H9 (cell line): ENCODE results near the gene DDX20. TPM values are rescaled to one million over a fixed set of nuclear protein-coding genes. Genes with fewer than 3 reads are reported as not detected.

ENCODE experiments used
- DNase-seq: peaks from one replicate; pipeline ENCODE4 v3.0.0-alpha.2; 2017
- H2AFZ ChIP-seq: one replicate; pipeline ENCODE4 v1.6.1; 2013; ENCODE audit warnings: mild to moderate bottlenecking, low read length, control low read depth, moderate library complexity
- H2AK5ac ChIP-seq: 2 replicates; pipeline ENCODE4 v1.6.1; 2013; ENCODE audit warnings: low read length, control low read depth, mixed read lengths; ENCODE audit not compliant: insufficient read length
- H2BK120ac ChIP-seq: one replicate; pipeline ENCODE4 v1.6.1; 2013; ENCODE audit warnings: low read depth, mild to moderate bottlenecking, low read length, control low read depth, inconsistent platforms; ENCODE audit not compliant: poor library complexity, severe bottlenecking
- H2BK12ac ChIP-seq: 2 replicates; pipeline ENCODE4 v1.6.1; 2013; ENCODE audit warnings: low read length, control low read depth, mixed read lengths, low read depth; ENCODE audit not compliant: insufficient read length
- H2BK15ac ChIP-seq: 2 replicates; pipeline ENCODE4 v1.6.1; 2013; ENCODE audit warnings: low read depth, low read length, control low read depth
- H2BK20ac ChIP-seq: one replicate; pipeline ENCODE4 v1.6.1; 2013; ENCODE audit warnings: low read depth, mild to moderate bottlenecking, low read length, control low read depth, inconsistent platforms; ENCODE audit not compliant: poor library complexity, severe bottlenecking
- H2BK5ac ChIP-seq: 2 replicates; pipeline ENCODE4 v1.6.1; 2013; ENCODE audit warnings: low read length, control low read depth, mixed read lengths; ENCODE audit not compliant: insufficient read length
- H3K14ac ChIP-seq: 2 replicates; pipeline ENCODE4 v1.6.1; 2013; ENCODE audit warnings: low read length, control low read depth; ENCODE audit not compliant: insufficient read depth
- H3K18ac ChIP-seq: 2 replicates; pipeline ENCODE4 v1.6.1; 2013; ENCODE audit warnings: low read depth, mild to moderate bottlenecking, mixed read lengths, low read length, control low read depth; ENCODE audit not compliant: insufficient read length
- H3K23ac ChIP-seq: 2 replicates; pipeline ENCODE4 v1.6.1; 2013; ENCODE audit warnings: low read length, control low read depth, mixed read lengths, low read depth; ENCODE audit not compliant: insufficient read length
- H3K23me2 ChIP-seq: 2 replicates; pipeline ENCODE4 v1.6.1; 2013; ENCODE audit warnings: low read depth, mild to moderate bottlenecking, mixed read lengths, low read length, control low read depth; ENCODE audit not compliant: insufficient read length, poor library complexity, severe bottlenecking
- H3K27ac ChIP-seq: 2 replicates; pipeline ENCODE4 v1.5.1; 2013; ENCODE audit warnings: low read length, control low read depth, mixed read lengths, low read depth; ENCODE audit not compliant: insufficient read length
- H3K27me3 ChIP-seq: 2 replicates; pipeline ENCODE4 v1.6.1; 2013; ENCODE audit warnings: low read length, control low read depth, inconsistent platforms; ENCODE audit not compliant: insufficient read depth
- H3K4ac ChIP-seq: 2 replicates; pipeline ENCODE4 v1.6.1; 2013; ENCODE audit warnings: low read depth, mild to moderate bottlenecking, control low read depth, inconsistent platforms, low read length, moderate library complexity
- H3K4me1 ChIP-seq: 2 replicates; pipeline ENCODE4 v1.6.1; 2013; ENCODE audit warnings: low read length, control low read depth, inconsistent platforms; ENCODE audit not compliant: insufficient read depth
- H3K4me2 ChIP-seq: 2 replicates; pipeline ENCODE4 v1.6.1; 2013; ENCODE audit warnings: low read length, control low read depth, mixed read lengths; ENCODE audit not compliant: insufficient read length, insufficient read depth
- H3K56ac ChIP-seq: 2 replicates; pipeline ENCODE4 v1.6.1; 2013; ENCODE audit warnings: low read depth, mild to moderate bottlenecking, mixed read lengths, low read length, control low read depth; ENCODE audit not compliant: insufficient read length
- H3K79me1 ChIP-seq: 2 replicates; pipeline ENCODE4 v1.6.1; 2013; ENCODE audit warnings: low read depth, mild to moderate bottlenecking, moderate library complexity, low read length, control low read depth, inconsistent platforms; ENCODE audit not compliant: insufficient read depth, poor library complexity, severe bottlenecking
- H3K79me2 ChIP-seq: 2 replicates; pipeline ENCODE4 v1.6.1; 2013; ENCODE audit warnings: low read length, control low read depth, inconsistent platforms; ENCODE audit not compliant: insufficient read depth
- H3K9ac ChIP-seq: 2 replicates; pipeline ENCODE4 v1.6.1; 2013; ENCODE audit warnings: low read length, control low read depth, mixed read lengths; ENCODE audit not compliant: insufficient read length; ENCODE audit errors: extremely low read depth
- H3K9me3 ChIP-seq: one replicate; pipeline ENCODE4 v1.6.1; 2013; ENCODE audit warnings: low read depth, low read length, inconsistent platforms; ENCODE audit not compliant: control insufficient read depth
- H3T11ph ChIP-seq: one replicate; pipeline ENCODE4 v1.6.1; 2013; ENCODE audit warnings: mild to moderate bottlenecking, low read length, control low read depth, inconsistent platforms
- H4K20me1 ChIP-seq: one replicate; pipeline ENCODE4 v1.6.1; 2013; ENCODE audit not compliant: control insufficient read depth, insufficient read length, insufficient read depth
- H4K5ac ChIP-seq: 2 replicates; pipeline ENCODE4 v1.6.1; 2013; ENCODE audit warnings: low read depth, mild to moderate bottlenecking, mixed read lengths, low read length, control low read depth; ENCODE audit not compliant: insufficient read length
- H4K8ac ChIP-seq: replicated peaks from 2 replicates; pipeline ENCODE4 v1.6.1; 2013; ENCODE audit warnings: low read length, control low read depth, mixed read lengths, low read depth; ENCODE audit not compliant: insufficient read length
- H4K91ac ChIP-seq: 2 replicates; pipeline ENCODE4 v1.6.1; 2013; ENCODE audit warnings: low read depth, mild to moderate bottlenecking, moderate library complexity, mixed read lengths, low read length, control low read depth; ENCODE audit not compliant: insufficient read length
- H3K27ac Mint-ChIP-seq, 3 experiments: 2 replicates in 2 of 3; 3 replicates in 1 of 3; pipeline ENCODE4 v1.8.0; 2020 to 2021; ENCODE audit warnings: mixed read lengths in 3 of 3, mild to moderate bottlenecking in 1 of 3, moderate library complexity in 1 of 3
- H3K27me3 Mint-ChIP-seq: 2 replicates; pipeline ENCODE4 v1.8.0; 2021; ENCODE audit warnings: low read depth, mild to moderate bottlenecking, moderate library complexity, mixed read lengths
- H3K36me3 Mint-ChIP-seq, 3 experiments: 2 replicates in 2 of 3; 3 replicates in 1 of 3; pipeline ENCODE4 v1.8.0; 2020 to 2021; ENCODE audit warnings: low read depth in 3 of 3, mixed read lengths in 3 of 3; ENCODE audit not compliant: insufficient read depth in 1 of 3
- H3K4me1 Mint-ChIP-seq, 2 experiments: 2 replicates each; pipeline ENCODE4 v1.8.0; 2020; ENCODE audit warnings: mixed read lengths in 2 of 2
- H3K4me3 Mint-ChIP-seq, 2 experiments: 2 replicates in 1 of 2; 3 replicates in 1 of 2; pipeline ENCODE4 v1.8.0; 2020 to 2021; ENCODE audit warnings: mild to moderate bottlenecking in 2 of 2, mixed read lengths in 2 of 2, moderate library complexity in 1 of 2
- H3K9me3 Mint-ChIP-seq, 2 experiments: 2 replicates in 1 of 2; 3 replicates in 1 of 2; pipeline ENCODE4 v1.8.0; 2020; ENCODE audit warnings: mild to moderate bottlenecking in 2 of 2, mixed read lengths in 2 of 2, moderate library complexity in 1 of 2
- WGBS: extraction: QIAGEN DNeasy Blood & Tissue Kit; methylation state at CpG from one replicate; pipeline ENCODE4 v1.1.7; 2013; ENCODE audit warnings: missing lambda C conversion rate, low lambda C conversion rate, mixed read lengths; ENCODE audit not compliant: insufficient read length; ENCODE audit errors: extremely low coverage; 5-methylcytosine and 5-hydroxymethylcytosine counted together
- total RNA-seq: library from RNA; stranded (reverse); gene quantifications from 2 replicates; pipeline ENCODE4 v1.2.1, GENCODE V29; 2021
- TF ChIP-seq, protein P1 (sequence below): fragments of 200-600 bp; sonication (generic); conservative IDR thresholded peaks from 3 replicates; pipeline ENCODE4 v1.8.0; 2021; ENCODE audit warnings: antibody characterized with exemption, mild to moderate bottlenecking

DDX20 gene
- total RNA-seq, 1 experiment from 2014 or later, result 38.3 TPM

DNA sequence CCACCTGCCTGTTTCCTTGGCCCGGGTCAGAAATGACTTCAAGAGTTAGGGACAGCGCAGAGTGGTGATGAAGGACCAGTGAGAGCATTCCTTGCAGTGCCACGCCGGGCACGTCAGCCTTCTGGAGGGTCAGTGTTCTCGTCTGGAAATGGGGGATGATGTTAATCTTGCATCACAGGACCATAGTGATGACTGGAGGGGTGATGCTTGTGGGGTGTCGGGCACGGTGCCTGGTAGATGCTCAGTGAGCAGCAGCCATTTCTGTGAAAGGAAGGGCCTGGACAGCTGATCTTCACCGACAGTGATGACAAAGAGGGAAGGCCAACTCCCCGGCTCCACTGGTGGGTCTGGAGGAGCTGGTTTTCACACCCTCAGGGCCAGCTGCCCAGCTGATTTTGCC, 56.2 kb downstream of the DDX20 start:
- H3K27ac ChIP-seq, result no peak overlapping the region
- no peaks in the 10 kb centered on the region for H3K9me3 ChIP-seq
- H4K91ac ChIP-seq, result no peak overlapping the region
- no peak overlapping the region for H3K9ac ChIP-seq
- H3K4ac ChIP-seq, result no peak overlapping the region
- no peak overlapping the region for H3K18ac ChIP-seq
- peaks cover 3 to 4% of the 10 kb centered on the region in 2 experiments for H3K4me1 Mint-ChIP-seq
- TF ChIP-seq, protein P1, sequence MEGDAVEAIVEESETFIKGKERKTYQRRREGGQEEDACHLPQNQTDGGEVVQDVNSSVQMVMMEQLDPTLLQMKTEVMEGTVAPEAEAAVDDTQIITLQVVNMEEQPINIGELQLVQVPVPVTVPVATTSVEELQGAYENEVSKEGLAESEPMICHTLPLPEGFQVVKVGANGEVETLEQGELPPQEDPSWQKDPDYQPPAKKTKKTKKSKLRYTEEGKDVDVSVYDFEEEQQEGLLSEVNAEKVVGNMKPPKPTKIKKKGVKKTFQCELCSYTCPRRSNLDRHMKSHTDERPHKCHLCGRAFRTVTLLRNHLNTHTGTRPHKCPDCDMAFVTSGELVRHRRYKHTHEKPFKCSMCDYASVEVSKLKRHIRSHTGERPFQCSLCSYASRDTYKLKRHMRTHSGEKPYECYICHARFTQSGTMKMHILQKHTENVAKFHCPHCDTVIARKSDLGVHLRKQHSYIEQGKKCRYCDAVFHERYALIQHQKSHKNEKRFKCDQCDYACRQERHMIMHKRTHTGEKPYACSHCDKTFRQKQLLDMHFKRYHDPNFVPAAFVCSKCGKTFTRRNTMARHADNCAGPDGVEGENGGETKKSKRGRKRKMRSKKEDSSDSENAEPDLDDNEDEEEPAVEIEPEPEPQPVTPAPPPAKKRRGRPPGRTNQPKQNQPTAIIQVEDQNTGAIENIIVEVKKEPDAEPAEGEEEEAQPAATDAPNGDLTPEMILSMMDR, result no peak
- WGBS, result no CpG with 5 or more reads among the region's 10 CpGs
- no peaks in the 10 kb centered on the region; the same call in 1 of the 2 replicates for H3K27me3 Mint-ChIP-seq
- no peak overlapping the region for H3K4me2 ChIP-seq
- no peak overlapping the region; a peak in 1 of 7 replicates for H3K27ac Mint-ChIP-seq
- H3T11ph ChIP-seq, result no peak overlapping the region
- H2BK120ac ChIP-seq, result no peak overlapping the region
- H3K23me2 ChIP-seq, result no peaks in the 10 kb centered on the region
- H3K4me3 Mint-ChIP-seq, result no peak overlapping the region
- H3K56ac ChIP-seq, result no peak overlapping the region
- H2BK15ac ChIP-seq, result no peak overlapping the region
- H3K79me2 ChIP-seq, result no peaks in the 10 kb centered on the region
- H3K27me3 ChIP-seq, result no peaks in the 10 kb centered on the region
- H3K14ac ChIP-seq, result no peak overlapping the region
- no peak overlapping the region for H4K8ac ChIP-seq
- no peak overlapping the region for H2AK5ac ChIP-seq
- H4K20me1 ChIP-seq, result no peaks in the 10 kb centered on the region
- H2AFZ ChIP-seq, result no peak overlapping the region
- no peak overlapping the region for H2BK12ac ChIP-seq
- no peaks in the 10 kb centered on the region for H3K36me3 Mint-ChIP-seq
- H2BK20ac ChIP-seq, result no peak overlapping the region
- no peak for DNase-seq
- no peaks in the 10 kb centered on the region; a peak in 2 of 5 replicates for H3K9me3 Mint-ChIP-seq
- H3K4me1 ChIP-seq, result no peaks in the 10 kb centered on the region
- H4K5ac ChIP-seq, result no peak overlapping the region
- no peak overlapping the region for H2BK5ac ChIP-seq
- H3K79me1 ChIP-seq, result no peaks in the 10 kb centered on the region
- no peak overlapping the region for H3K23ac ChIP-seq
